ENCODE results near the gene SYMPK.

SYMPK gene

DNA sequence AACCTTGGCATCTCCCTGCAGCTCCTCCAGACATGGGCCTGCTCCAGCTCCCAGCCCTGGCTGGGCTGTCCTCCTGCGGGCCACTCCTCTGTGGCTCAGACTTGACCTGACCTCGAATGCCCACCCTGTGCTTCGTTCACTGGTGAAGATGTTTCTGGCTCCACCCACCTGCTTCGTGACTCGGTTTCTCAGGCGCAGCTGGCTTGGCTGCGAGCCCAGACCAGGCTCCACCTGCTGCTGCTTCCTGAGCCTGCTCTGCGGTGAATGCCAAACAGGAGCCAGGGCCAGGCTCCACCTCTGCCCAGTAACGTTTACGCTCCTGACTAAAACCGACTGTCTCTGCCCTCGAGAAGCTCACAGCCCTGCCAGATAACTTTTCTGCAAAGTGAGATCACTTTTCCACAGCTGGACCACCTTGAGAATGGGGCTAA is 38.9 kb downstream of the SYMPK start:
- Histone ChIP-seq H3K4me3 (ENCODE audit: low read length) (no peak overlapping the region), H3K9me3 (ENCODE audit: insufficient read depth, low read length) (no peaks in the 10 kb centered on the region), H3K27me3 (ENCODE audit: low read depth, low read length) (no peaks in the 10 kb centered on the region), H2AFZ (ENCODE audit: low read depth, low read length) (no peak overlapping the region), H3K9ac (ENCODE audit: low read length) (no peak overlapping the region), H3K4me1 (ENCODE audit: low read length) (no peaks in the 10 kb centered on the region), H3K27ac (ENCODE audit: low read length) (no peak overlapping the region), H3K79me2 (ENCODE audit: low read length) (no peaks in the 10 kb centered on the region), H4K20me1 (ENCODE audit: insufficient read depth, low read length) (no peaks in the 10 kb centered on the region), H3K36me3 (replicated peaks; ENCODE audit: low read depth, low read length) (peaks cover 89% of the 10 kb centered on the region), H3K4me2 (ENCODE audit: low read length) (no peak overlapping the region)
- TF ChIP-seq, protein P1, sequence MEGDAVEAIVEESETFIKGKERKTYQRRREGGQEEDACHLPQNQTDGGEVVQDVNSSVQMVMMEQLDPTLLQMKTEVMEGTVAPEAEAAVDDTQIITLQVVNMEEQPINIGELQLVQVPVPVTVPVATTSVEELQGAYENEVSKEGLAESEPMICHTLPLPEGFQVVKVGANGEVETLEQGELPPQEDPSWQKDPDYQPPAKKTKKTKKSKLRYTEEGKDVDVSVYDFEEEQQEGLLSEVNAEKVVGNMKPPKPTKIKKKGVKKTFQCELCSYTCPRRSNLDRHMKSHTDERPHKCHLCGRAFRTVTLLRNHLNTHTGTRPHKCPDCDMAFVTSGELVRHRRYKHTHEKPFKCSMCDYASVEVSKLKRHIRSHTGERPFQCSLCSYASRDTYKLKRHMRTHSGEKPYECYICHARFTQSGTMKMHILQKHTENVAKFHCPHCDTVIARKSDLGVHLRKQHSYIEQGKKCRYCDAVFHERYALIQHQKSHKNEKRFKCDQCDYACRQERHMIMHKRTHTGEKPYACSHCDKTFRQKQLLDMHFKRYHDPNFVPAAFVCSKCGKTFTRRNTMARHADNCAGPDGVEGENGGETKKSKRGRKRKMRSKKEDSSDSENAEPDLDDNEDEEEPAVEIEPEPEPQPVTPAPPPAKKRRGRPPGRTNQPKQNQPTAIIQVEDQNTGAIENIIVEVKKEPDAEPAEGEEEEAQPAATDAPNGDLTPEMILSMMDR (IDR thresholded peaks at IDR 0.05; ENCODE audit: low read depth, low read length), result no peak
- no peak for TF ChIP-seq EZH2phosphoT487 (IDR thresholded peaks at IDR 0.05; ENCODE audit: low read depth)

DNA sequence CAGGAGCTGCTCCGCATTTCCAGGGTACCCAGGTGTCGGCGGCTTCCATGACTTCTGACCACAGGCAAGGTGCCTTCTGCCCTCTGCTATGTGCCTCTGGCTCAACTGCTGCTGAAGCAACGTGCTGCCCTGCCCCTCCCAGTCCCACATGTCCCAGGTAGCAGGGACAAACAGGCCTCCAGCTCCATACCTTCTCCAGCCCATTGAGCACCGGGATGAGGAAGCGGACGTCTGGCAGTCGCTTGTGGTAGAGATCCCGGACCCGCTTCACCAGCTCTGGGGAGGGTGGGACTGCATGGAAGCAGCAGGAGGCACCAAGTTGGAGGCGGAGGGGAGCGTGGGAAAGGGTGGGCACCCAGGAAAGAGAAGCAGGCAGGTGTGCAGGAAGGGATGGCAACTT is 39.8 kb downstream of the SYMPK start:
- H3K4me2 ChIP-seq (ENCODE audit: low read length), result no peak overlapping the region
- H3K27me3 ChIP-seq (ENCODE audit: low read depth, low read length), result no peaks in the 10 kb centered on the region
- H2AFZ ChIP-seq (ENCODE audit: low read depth, low read length), result no peak overlapping the region
- no peaks in the 10 kb centered on the region for H3K9me3 ChIP-seq (ENCODE audit: insufficient read depth, low read length)
- no peaks in the 10 kb centered on the region for H3K79me2 ChIP-seq (ENCODE audit: low read length)
- peaks cover 80% of the 10 kb centered on the region for H3K36me3 ChIP-seq (replicated peaks; ENCODE audit: low read depth, low read length)
- H3K9ac ChIP-seq (ENCODE audit: low read length), result no peak overlapping the region
- H3K4me3 ChIP-seq (ENCODE audit: low read length), result no peak overlapping the region
- H3K27ac ChIP-seq (ENCODE audit: low read length), result no peak overlapping the region
- TF ChIP-seq, protein P1 (IDR thresholded peaks at IDR 0.05; ENCODE audit: low read depth, low read length), result no peak
- TF ChIP-seq EZH2phosphoT487 (IDR thresholded peaks at IDR 0.05; ENCODE audit: low read depth), result no peak
- no peaks in the 10 kb centered on the region for H3K4me1 ChIP-seq (ENCODE audit: low read length)
- no peaks in the 10 kb centered on the region for H4K20me1 ChIP-seq (ENCODE audit: insufficient read depth, low read length)

DNA sequence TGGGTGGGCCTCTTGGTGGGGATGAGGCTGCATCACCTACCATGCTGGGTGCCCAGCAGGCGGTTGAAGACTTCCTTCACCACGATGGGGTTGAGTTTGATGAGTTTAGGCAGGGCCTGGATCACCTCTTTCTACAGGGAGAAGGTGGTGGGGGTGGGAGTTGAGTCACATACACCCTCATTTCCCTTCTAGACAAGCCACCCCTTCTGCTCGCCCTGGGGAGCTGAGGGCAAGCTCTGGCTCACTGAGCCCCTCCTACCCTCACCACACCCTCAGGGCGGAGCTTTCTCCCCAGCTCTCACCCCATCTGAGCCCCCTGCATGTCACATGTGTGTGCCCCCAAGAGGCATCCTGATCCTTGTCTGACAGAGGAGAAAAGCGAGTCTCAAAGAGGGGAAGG is 40.2 kb downstream of the SYMPK start:
- Histone ChIP-seq H3K36me3 (replicated peaks; ENCODE audit: low read depth, low read length) (peaks cover 77% of the 10 kb centered on the region), H4K20me1 (ENCODE audit: insufficient read depth, low read length) (no peaks in the 10 kb centered on the region), H3K4me1 (ENCODE audit: low read length) (no peaks in the 10 kb centered on the region), H2AFZ (ENCODE audit: low read depth, low read length) (no peak overlapping the region), H3K9ac (ENCODE audit: low read length) (no peak overlapping the region), H3K79me2 (ENCODE audit: low read length) (no peaks in the 10 kb centered on the region), H3K27ac (ENCODE audit: low read length) (no peak overlapping the region), H3K4me2 (ENCODE audit: low read length) (no peak overlapping the region), H3K9me3 (ENCODE audit: insufficient read depth, low read length) (no peaks in the 10 kb centered on the region), H3K4me3 (ENCODE audit: low read length) (no peak overlapping the region), H3K27me3 (ENCODE audit: low read depth, low read length) (no peaks in the 10 kb centered on the region)
- no peak for TF ChIP-seq EZH2phosphoT487 (IDR thresholded peaks at IDR 0.05; ENCODE audit: low read depth)
- TF ChIP-seq, protein P1 (IDR thresholded peaks at IDR 0.05; ENCODE audit: low read depth, low read length), result no peak

DNA sequence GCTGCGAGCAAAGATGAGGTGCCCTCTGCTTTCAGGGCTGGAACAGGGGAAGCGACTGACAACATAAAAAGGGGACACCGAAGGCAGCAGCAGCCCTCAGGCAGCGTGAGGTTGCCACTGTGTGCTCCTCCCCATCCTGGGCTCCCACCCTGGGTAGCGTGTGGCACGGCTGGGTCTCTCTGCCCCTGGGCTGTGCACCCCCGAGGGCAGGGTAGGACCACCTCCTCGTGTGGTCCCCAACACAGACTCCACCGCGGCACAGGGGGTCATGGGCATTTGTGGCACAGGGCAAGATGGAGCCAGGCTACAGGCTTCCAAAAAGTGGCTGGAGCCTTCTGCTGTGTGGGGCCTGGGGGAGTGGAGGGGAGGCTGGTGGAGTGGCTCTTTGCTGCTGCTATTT is 41.4 kb downstream of the SYMPK start:
- no peak overlapping the region for H3K4me2 ChIP-seq (ENCODE audit: low read length)
- no peak overlapping the region for H3K27ac ChIP-seq (ENCODE audit: low read length)
- H3K4me3 ChIP-seq (ENCODE audit: low read length), result no peak overlapping the region
- H3K27me3 ChIP-seq (ENCODE audit: low read depth, low read length), result no peaks in the 10 kb centered on the region
- H2AFZ ChIP-seq (ENCODE audit: low read depth, low read length), result no peak overlapping the region
- H3K9me3 ChIP-seq (ENCODE audit: insufficient read depth, low read length), result no peaks in the 10 kb centered on the region
- peaks cover 68% of the 10 kb centered on the region for H3K36me3 ChIP-seq (replicated peaks; ENCODE audit: low read depth, low read length)
- no peaks in the 10 kb centered on the region for H3K79me2 ChIP-seq (ENCODE audit: low read length)
- TF ChIP-seq, protein P1 (IDR thresholded peaks at IDR 0.05; ENCODE audit: low read depth, low read length), result no peak
- TF ChIP-seq EZH2phosphoT487 (IDR thresholded peaks at IDR 0.05; ENCODE audit: low read depth), result no peak
- H3K9ac ChIP-seq (ENCODE audit: low read length), result no peak overlapping the region
- H4K20me1 ChIP-seq (ENCODE audit: insufficient read depth, low read length), result 0 out of 2 replicates have a peak, but pooled peaks cover 4% of the 10 kb centered on the region
- H3K4me1 ChIP-seq (ENCODE audit: low read length), result peaks cover 3% of the 10 kb centered on the region; the same call in 1 of the 2 replicates
